Left lung (tissue), 10 donors: ENCODE measurements around the gene TM7SF2. TPM values are rescaled to one million over a fixed set of nuclear protein-coding genes. Genes with fewer than 3 reads are reported as not detected.

Source experiments
- ATAC-seq: fragments of 200-7000 bp; cut with Tn5 transposase; one replicate; pipeline ENCODE4 v1.9.1; 2020; ENCODE audit warnings: moderate library complexity
- DNase-seq, 4 donors: peaks; one replicate each; pipeline ENCODE4 v3.0.0-alpha.2; 2013 to 2020
- H3K27ac ChIP-seq, 2 donors: fragments of 200-600 bp; sonication (generic) in 1 of 2; one replicate each; pipeline versions ENCODE4 v1.5.0 to v1.8.0; 2020 to 2021
- H3K27me3 ChIP-seq, 2 donors: fragments of 200-600 bp; sonication (generic) in 1 of 2; one replicate each; pipeline versions ENCODE4 v1.5.0 to v1.8.0; 2020 to 2021
- H3K36me3 ChIP-seq, 2 donors: fragments of 200-600 bp; sonication (generic) in 1 of 2; one replicate each; pipeline versions ENCODE4 v1.5.0 to v1.8.0; 2020 to 2021
- H3K4me1 ChIP-seq, 2 donors: fragments of 200-600 bp; one replicate each; pipeline ENCODE4 v1.8.0; 2021
- H3K4me3 ChIP-seq, 2 donors: fragments of 200-600 bp; sonication (generic) in 1 of 2; one replicate each; pipeline versions ENCODE4 v1.5.0 to v1.8.0; 2020 to 2021; ENCODE audit warnings: mild to moderate bottlenecking in 1 of 2
- H3K9me3 ChIP-seq, 2 donors: fragments of 200-600 bp; sonication (generic) in 1 of 2; one replicate each; pipeline versions ENCODE4 v1.5.0 to v1.8.0; 2020 to 2021
- intact Hi-C, 2 donors: fragments of 100-400 bp; cut with DNase I; formaldehyde crosslinking; loops; one replicate each; pipeline versions ENCODE4 v1.11.2 to v1.14.2; 2022
- polyA plus RNA-seq, 6 donors: library from polyadenylated mRNA; unstranded; fragments of 120-200 nt; gene quantifications; one replicate each; pipeline ENCODE4 v1.2.1, GENCODE V29; 2013; ENCODE audit not compliant: insufficient read length in 6 of 6
- total RNA-seq, 2 donors: library from RNA; stranded (reverse); fragmentation: NEBNext Ultra II Directional; extraction: Animal tissue kit (Norgen Biotek cat#: 25700); gene quantifications; one replicate each; pipeline ENCODE4 v1.2.1, GENCODE V29; 2021
- TF ChIP-seq, protein P1 (sequence below), 2 donors: fragments of 200-600 bp; sonication (generic) in 1 of 2; IDR thresholded peaks; one replicate each; pipeline versions ENCODE4 v1.5.0 to v1.8.0; 2021; ENCODE audit warnings: antibody characterized with exemption in 2 of 2
- donor health status: DM: no; HTN: yes; CAD: no.
- donor health status: DM: no; HTN: no; CAD: no.

Gene TM7SF2
- total and polyA plus RNA-seq, 8 donors = 16.1 to 41.0 (median 22.5) TPM

DNA sequence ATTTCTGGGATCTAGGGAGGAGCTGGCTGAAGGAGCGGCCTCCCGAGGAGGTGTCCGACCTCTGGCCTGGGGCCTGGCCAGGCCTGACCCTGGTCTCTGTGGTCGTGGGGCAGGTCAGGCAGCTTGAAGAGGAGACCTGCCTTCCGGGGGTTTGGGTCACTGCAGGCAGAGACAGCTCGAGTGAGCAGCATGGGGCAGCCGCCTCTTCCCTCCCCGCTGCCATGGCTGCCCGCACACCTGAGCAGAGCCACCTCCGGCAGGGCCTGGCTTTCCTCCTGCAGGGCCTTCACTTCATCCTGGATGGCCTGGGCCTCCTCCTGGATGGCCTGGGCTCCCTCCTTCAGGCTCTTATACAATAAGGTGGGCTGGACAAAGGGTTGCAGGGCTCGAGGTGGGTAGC, 45.4 kb upstream of the TM7SF2 start:
- no peak overlapping the region for H3K4me3 ChIP-seq
- TF ChIP-seq, protein P1, sequence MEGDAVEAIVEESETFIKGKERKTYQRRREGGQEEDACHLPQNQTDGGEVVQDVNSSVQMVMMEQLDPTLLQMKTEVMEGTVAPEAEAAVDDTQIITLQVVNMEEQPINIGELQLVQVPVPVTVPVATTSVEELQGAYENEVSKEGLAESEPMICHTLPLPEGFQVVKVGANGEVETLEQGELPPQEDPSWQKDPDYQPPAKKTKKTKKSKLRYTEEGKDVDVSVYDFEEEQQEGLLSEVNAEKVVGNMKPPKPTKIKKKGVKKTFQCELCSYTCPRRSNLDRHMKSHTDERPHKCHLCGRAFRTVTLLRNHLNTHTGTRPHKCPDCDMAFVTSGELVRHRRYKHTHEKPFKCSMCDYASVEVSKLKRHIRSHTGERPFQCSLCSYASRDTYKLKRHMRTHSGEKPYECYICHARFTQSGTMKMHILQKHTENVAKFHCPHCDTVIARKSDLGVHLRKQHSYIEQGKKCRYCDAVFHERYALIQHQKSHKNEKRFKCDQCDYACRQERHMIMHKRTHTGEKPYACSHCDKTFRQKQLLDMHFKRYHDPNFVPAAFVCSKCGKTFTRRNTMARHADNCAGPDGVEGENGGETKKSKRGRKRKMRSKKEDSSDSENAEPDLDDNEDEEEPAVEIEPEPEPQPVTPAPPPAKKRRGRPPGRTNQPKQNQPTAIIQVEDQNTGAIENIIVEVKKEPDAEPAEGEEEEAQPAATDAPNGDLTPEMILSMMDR (IDR thresholded peaks at IDR 0.05) = no peak
- intact Hi-C loops = no loop called here
- H3K36me3 ChIP-seq = no peaks in the 10 kb centered on the region
- DNase-seq = no peak
- no peak overlapping the region for H3K27ac ChIP-seq
- H3K27me3 ChIP-seq = no peaks in the 10 kb centered on the region
- ATAC-seq = no peak
- H3K9me3 ChIP-seq = no peaks in the 10 kb centered on the region
- H3K4me1 ChIP-seq = no peaks in the 10 kb centered on the region

DNA sequence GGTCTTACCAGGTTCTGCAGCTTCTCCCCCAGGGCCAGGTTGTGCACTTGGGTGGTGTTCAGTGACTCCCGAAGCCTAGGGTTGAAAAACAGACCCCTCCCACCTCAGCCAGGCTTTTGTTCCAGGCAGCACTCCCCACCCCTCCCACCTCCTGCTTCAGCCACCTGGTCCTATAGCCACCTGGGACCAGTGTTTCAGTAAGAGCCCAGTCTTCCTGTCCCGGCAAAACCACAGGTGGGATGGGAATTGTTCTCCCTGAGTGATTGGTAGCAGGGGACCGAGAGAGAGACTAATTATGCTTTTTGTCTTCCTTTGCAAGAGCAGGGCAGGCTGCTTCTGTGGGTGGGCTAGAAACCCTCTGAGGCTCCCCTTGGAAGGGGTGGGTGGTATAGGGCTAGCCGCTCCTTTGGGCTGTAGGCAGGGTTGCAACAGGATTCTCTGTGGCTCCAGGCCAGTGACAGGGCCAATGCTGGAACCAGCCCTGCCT, 44.8 kb upstream of the TM7SF2 start:
- Histone ChIP-seq H3K27me3 (no peaks in the 10 kb centered on the region), H3K4me1 (no peaks in the 10 kb centered on the region), H3K36me3 (no peaks in the 10 kb centered on the region), H3K9me3 (no peaks in the 10 kb centered on the region), H3K27ac (no peak overlapping the region), H3K4me3 (no peak overlapping the region)
- no peak for ATAC-seq
- TF ChIP-seq, protein P1 (IDR thresholded peaks at IDR 0.05) = no peak
- no peak for DNase-seq
- intact Hi-C loops = no loop called here

DNA sequence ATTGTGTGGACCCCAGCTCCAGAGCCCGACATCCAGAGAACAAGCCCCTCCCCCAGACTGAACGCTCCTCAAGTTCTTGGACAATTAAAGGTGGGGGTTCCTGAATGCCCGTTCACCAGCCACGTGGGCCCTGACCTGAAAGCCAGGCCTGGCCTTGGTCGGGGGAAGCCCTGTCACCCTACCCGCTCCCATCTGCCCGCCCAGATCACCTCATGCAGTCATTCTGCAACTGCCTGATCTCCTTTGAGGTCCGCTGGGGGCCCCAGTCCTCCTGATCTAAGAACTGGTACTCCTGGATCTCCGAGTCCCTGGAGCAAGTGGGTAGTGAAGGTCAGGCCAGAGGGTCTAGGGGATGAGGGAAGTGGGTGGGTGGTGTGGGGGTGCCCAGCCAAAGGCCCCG, 44.2 kb upstream of the TM7SF2 start:
- intact Hi-C loops = no loop called here
- Histone ChIP-seq H3K27ac (no peak overlapping the region), H3K9me3 (no peaks in the 10 kb centered on the region), H3K27me3 (no peaks in the 10 kb centered on the region), H3K4me3 (no peak overlapping the region), H3K36me3 (no peaks in the 10 kb centered on the region), H3K4me1 (no peaks in the 10 kb centered on the region)
- ATAC-seq = no peak
- TF ChIP-seq, protein P1 (IDR thresholded peaks at IDR 0.05) = no peak
- no peak for DNase-seq

DNA sequence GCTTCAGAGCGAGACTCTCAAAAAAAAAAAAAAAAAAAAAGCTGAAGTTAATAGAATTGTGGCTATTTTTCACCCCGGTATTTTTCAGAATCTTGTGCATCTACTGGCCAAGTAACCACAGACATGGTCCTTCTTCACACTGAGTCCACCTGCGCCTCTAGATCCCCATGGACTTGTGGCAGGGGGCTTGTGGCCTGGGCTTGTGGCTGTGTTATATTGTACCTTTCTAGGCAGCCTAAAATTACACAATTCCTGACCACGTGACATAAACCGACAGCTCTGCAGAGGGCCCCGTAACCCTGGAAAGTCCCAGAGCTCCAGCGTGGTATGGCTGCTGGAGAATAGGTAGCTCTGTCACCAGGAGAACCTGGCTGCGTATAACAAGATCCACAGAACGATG, 42.5 kb upstream of the TM7SF2 start:
- Histone ChIP-seq H3K4me3 (no peak overlapping the region), H3K4me1 (no peaks in the 10 kb centered on the region), H3K27ac (no peak overlapping the region), H3K36me3 (no peaks in the 10 kb centered on the region), H3K9me3 (no peaks in the 10 kb centered on the region), H3K27me3 (no peaks in the 10 kb centered on the region)
- TF ChIP-seq, protein P1 (IDR thresholded peaks at IDR 0.05) = no peak
- intact Hi-C loops = no loop called here
- no peak for DNase-seq
- no peak for ATAC-seq

DNA sequence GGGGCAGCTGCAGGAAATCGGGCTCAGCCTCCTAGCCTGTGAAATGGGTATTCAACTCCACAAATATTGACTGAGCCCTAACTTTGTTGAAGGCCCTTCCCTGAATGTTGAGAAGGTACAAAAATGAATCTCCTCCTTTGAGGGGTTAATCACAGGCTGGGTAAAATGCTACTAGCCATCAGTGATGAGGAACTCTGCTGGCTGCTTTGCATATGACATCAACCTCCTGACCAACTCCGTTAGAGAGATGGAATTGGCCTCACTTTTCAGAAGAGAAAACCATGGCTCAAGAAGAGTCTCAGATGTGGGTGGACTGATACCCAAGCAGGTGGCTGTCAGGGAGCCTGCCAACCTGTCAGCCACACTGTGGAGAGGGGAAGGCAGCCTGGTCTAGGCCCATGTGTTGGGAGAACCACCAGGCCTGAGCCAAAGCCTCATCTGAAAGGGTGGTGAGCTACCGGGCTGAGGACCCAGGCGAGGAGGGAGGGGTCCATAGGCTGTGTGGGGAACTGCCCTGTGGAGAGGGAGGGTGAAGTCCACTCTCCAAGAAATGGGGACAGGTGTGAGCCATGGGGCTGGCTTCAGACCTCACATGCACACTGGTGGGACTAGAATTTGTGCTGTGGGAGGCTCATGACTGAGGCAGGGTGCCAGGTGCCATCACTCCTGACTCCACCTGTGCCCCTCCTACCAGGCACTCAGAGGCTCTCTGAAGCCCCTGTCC, 39.6 kb upstream of the TM7SF2 start:
- Histone ChIP-seq H3K36me3 (no peaks in the 10 kb centered on the region), H3K27ac (no peak overlapping the region), H3K4me1 (no peaks in the 10 kb centered on the region), H3K9me3 (no peaks in the 10 kb centered on the region), H3K27me3 (no peaks in the 10 kb centered on the region), H3K4me3 (no peak overlapping the region)
- intact Hi-C loops = no loop called here
- DNase-seq = no peak
- TF ChIP-seq, protein P1 (IDR thresholded peaks at IDR 0.05) = no peak
- no peak for ATAC-seq
